22Rv1 (cell line): ENCODE results near the gene PGAP6.

Experiments
- H3K27ac ChIP-seq: fragments of 450-650 bp; 2 replicates; pipeline ENCODE4 v1.5.1; 2017
- ZFX ChIP-seq: fragments of 450-650 bp; IDR thresholded peaks from 2 replicates; pipeline ENCODE4 v1.6.1; 2017; ENCODE audit warnings: antibody characterized with exemption, borderline replicate concordance
- TF ChIP-seq, protein P1 (sequence below): fragments of 450-650 bp; IDR thresholded peaks from 2 replicates; pipeline ENCODE4 v1.5.1; 2017; ENCODE audit warnings: mild to moderate bottlenecking

PGAP6 gene, protein sequence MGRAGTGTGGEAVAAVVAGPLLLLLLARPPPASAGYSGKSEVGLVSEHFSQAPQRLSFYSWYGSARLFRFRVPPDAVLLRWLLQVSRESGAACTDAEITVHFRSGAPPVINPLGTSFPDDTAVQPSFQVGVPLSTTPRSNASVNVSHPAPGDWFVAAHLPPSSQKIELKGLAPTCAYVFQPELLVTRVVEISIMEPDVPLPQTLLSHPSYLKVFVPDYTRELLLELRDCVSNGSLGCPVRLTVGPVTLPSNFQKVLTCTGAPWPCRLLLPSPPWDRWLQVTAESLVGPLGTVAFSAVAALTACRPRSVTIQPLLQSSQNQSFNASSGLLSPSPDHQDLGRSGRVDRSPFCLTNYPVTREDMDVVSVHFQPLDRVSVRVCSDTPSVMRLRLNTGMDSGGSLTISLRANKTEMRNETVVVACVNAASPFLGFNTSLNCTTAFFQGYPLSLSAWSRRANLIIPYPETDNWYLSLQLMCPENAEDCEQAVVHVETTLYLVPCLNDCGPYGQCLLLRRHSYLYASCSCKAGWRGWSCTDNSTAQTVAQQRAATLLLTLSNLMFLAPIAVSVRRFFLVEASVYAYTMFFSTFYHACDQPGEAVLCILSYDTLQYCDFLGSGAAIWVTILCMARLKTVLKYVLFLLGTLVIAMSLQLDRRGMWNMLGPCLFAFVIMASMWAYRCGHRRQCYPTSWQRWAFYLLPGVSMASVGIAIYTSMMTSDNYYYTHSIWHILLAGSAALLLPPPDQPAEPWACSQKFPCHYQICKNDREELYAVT

DNA sequence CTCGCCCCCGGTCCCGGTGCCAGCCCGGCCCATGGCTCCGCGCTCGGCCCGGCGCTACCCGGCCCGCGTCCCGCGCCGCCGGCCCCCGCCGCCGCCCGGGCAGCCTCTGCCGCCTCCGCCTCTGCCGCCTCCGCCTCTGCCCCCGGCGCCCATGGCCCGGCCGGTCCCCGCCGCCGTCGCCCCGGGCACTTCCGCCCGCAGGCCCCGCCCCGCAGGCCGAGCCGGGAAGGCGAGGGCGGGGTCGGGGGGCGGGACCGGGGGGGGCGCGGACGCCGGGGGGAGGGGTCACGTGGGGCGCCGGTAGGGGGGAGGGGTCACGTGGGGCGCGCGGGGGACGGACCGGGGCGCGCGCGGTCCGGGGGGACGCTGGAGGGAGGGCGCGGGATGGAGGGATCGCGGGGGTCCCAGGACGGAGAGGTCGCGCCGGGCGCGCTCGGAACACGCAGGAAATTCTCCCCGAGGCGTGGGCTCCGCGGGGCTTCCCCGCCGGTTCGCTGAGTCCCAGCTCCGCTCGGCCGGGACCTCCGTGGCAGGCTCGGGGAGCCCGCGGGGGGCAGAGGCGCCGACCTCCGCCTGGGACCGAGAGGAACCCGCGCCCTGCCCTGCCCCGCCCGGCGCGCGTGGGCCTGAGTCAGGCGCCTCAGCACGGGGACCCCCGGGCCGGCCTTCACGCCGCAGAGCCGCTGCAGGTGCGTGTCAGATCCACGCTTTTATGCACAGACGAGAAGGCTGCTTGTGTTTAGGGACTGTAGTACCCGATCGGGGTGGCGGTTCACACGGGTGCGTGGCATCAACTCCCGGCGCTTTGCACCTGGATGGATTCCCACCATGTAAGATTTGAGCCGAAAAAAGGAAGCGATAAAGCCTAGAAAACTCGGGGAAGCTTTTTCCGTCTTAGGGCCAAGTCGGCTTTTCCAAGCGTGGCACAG lies at the start of gene PGAP6:
PGAP6 (minus strand) TSS at position 190 of the 929 bp plus-strand sequence; CDS start at position 33, 157 bp downstream.
- H3K27ac ChIP-seq, result peak within 1 kb of the TSS; percentile 96
- TF ChIP-seq, protein P1, sequence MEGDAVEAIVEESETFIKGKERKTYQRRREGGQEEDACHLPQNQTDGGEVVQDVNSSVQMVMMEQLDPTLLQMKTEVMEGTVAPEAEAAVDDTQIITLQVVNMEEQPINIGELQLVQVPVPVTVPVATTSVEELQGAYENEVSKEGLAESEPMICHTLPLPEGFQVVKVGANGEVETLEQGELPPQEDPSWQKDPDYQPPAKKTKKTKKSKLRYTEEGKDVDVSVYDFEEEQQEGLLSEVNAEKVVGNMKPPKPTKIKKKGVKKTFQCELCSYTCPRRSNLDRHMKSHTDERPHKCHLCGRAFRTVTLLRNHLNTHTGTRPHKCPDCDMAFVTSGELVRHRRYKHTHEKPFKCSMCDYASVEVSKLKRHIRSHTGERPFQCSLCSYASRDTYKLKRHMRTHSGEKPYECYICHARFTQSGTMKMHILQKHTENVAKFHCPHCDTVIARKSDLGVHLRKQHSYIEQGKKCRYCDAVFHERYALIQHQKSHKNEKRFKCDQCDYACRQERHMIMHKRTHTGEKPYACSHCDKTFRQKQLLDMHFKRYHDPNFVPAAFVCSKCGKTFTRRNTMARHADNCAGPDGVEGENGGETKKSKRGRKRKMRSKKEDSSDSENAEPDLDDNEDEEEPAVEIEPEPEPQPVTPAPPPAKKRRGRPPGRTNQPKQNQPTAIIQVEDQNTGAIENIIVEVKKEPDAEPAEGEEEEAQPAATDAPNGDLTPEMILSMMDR, result no peak
- no peak for TF ChIP-seq ZFX

DNA sequence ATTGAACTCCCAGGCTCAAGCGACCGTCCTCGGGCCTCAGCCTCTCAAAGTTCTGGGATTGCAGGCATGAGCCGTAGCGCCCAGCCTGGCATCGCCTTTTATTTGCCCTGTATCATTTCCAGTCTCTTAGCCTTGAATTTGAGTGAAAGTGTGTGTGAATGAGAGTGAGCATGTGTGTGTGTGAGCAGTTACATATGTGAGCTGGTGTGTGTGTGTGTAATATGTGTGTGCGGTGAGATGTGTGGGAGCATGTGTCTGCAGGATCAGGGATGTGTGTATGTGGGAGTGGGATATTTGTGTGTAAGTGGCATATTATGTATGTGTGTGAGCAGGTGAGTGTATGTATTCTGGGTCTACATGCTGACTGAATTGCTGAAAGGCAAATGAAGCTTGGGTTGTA lies 49.1 kb upstream of the PGAP6 start:
- TF ChIP-seq, protein P1, result no peak
- no peak for TF ChIP-seq ZFX
- no peak overlapping the region for H3K27ac ChIP-seq

DNA sequence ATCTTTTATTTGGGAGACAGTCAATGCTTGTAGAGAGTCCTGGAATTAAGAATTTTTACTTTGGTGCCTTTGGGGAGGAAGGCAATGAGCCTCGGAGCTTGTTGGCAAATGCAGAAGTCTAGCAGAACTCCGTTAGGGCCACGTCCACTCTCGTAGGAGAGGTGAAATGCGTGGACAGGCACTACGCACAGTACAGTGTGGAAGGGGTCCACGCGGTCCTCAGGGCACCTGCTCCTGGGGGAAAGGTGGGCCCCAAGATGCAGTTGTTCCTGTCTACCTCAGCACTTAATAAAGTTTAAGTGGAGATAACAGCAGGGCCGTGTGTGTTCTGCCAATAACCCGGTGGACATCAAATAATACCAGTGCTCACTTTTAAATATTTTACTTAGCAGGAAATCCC lies 45.5 kb upstream of the PGAP6 start:
- no peak overlapping the region for H3K27ac ChIP-seq
- TF ChIP-seq ZFX, result no peak
- TF ChIP-seq, protein P1, result no peak

GRCh38 chr16:426906-427249 lies 45.1 kb upstream of the PGAP6 start:
- no peak for TF ChIP-seq ZFX
- TF ChIP-seq, protein P1, result no peak
- peak overlapping the region; percentile 74; the same call in 1 of the 2 replicates for H3K27ac ChIP-seq

DNA sequence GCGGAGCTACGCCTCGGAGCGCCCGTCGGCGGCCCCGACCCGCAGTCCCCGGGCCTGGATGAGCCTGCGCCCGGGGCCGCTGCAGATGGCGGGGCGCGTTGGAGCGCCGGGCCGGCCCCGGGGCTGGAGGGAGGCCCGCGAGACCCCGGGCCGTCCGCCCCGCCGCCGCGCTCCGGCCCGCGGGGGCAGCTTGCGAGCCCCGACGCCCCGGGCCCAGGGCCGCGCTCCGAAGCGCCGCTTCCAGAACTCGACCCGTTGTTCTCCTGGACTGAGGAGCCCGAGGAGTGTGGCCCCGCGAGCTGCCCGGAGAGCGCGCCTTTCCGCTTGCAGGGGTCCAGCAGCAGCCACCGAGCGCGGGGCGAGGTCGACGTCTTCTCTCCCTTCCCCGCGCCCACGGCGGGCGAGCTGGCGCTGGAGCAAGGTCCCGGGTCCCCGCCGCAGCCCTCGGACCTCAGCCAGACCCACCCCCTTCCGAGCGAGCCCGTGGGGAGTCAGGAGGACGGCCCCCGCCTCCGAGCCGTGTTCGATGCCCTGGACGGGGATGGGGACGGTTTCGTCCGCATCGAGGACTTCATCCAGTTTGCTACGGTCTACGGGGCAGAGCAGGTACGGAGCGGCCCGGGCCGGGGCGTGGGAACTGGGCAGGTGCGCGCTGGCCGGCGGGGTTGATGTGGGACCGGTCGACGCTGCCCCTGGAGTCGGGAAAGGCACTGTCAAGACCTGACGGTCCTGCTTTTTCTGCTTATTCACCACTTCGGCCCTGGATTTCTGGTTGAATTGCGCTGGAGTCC lies 44.5 kb upstream of the PGAP6 start:
- no peak for TF ChIP-seq ZFX
- TF ChIP-seq, protein P1, result no peak
- peak overlapping the region; percentile 74 for H3K27ac ChIP-seq

DNA sequence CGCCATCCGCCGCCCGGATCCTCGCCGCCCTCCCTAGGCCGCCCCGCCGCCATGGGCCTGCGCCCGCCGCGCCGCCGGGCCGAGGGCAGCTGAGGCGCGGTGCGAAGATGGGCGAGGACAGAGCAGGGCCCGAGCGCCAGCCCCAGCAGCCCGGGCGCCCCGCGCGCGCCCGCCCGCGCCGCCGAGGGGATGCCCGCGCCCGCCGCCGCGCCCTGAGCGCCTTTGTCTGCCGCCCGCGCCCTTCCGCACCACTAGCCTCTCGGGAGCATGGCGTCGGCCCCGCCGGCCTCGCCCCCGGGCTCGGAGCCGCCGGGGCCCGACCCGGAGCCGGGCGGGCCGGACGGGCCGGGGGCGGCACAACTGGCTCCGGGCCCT lies 43.9 kb upstream of the PGAP6 start:
- no peak for TF ChIP-seq ZFX
- TF ChIP-seq, protein P1, result no peak
- H3K27ac ChIP-seq, result peak overlapping the region; percentile 74
